ENCODE results near the gene UBE2V1. TPM values are rescaled to one million over a fixed set of nuclear protein-coding genes. Genes with fewer than 3 reads are reported as not detected.

UBE2V1 gene
- total and polyA plus RNA-seq, 10 of the 15 experiments (the other 5 are each of a cell fraction or from before 2014, with no cell fraction given) = 51.8 to 219 (median 141) TPM

GRCh38 chr20:50062006-50062838 lies 50.7 kb downstream of the UBE2V1 start (continued):
- TF ChIP-seq SKIL (IDR thresholded peaks at IDR 0.05; ENCODE audit: low read depth, poor library complexity, severe bottlenecking) = no peak

GRCh38 chr20:50061151-50062005 lies 51.6 kb downstream of the UBE2V1 start:
- Histone ChIP-seq H3K4me1 (ENCODE audit: control insufficient read depth, insufficient read depth, low read length) (peaks cover 12% of the 10 kb centered on the region), H3K9me3 (replicated peaks; ENCODE audit: control insufficient read depth, insufficient read depth, low read length) (no peaks in the 10 kb centered on the region), H3K9ac (ENCODE audit: control insufficient read depth, insufficient read depth, low read length) (no peak overlapping the region), H3K36me3 (ENCODE audit: control insufficient read depth in 2 of 2, insufficient read depth in 2 of 2, low read length in 1 of 2) (no peaks in the 10 kb centered on the region), H2AFZ (ENCODE audit: control insufficient read depth, low read depth, low read length) (no peak overlapping the region), H3K79me2 (ENCODE audit: control insufficient read depth, insufficient read depth, low read length) (no peaks in the 10 kb centered on the region), H3K27me3 (replicated peaks in 1 of 2; ENCODE audit: control insufficient read depth in 2 of 2, insufficient read depth in 2 of 2, low read length in 1 of 2) (no peaks in the 10 kb centered on the region; a peak in 1 of 4 replicates), H4K20me1 (ENCODE audit: control insufficient read depth, insufficient read depth) (no peaks in the 10 kb centered on the region), H3K4me2 (ENCODE audit: control insufficient read depth, insufficient read depth) (no peak overlapping the region), H3K4me3 (no peak overlapping the region), H3K27ac (ENCODE audit: control insufficient read depth, insufficient read depth) (no peak overlapping the region)
- ChIA-PET CTCF (interaction anchor here (0.5 to 1.4 kb wide), 3 partner anchors 10 to 79 kb away, joined by 4 to 8 read pairs (median 5); no protein-coding TSS in a partner anchor), RAD21 (ENCODE audit: unreplicated experiment) (interaction anchor here (0.6 to 2.3 kb wide), 3 partner anchors 10 to 82 kb away, joined by 3 to 9 read pairs (median 5); no protein-coding TSS in a partner anchor), POLR2A (interaction anchor here (0.5 kb wide), 1 partner anchor 341 kb away, joined by 7 read pairs; no protein-coding TSS in a partner anchor), SMC1A (ENCODE audit: uncharacterized antibody, unreplicated experiment) (interaction anchor here (0.6 to 1.6 kb wide), 4 partner anchors 10 to 60 kb away, joined by 3 to 5 read pairs (median 3); no protein-coding TSS in a partner anchor)
- no TSS peak for BruUV-seq (replicated peaks)
- intact Hi-C loops (cut with micrococcal nuclease; ENCODE audit: unreplicated experiment) = no loop called here
- TF ChIP-seq RELA (IDR thresholded peaks at IDR 0.05; ENCODE audit: borderline replicate concordance, partially characterized antibody) = no peak
- TF ChIP-seq USF2 (IDR thresholded peaks at IDR 0.05; ENCODE audit: borderline replicate concordance, low read depth, low read length) = no peak
- no peak for TF ChIP-seq DPF2 (IDR thresholded peaks at IDR 0.05)
- no peak for TF ChIP-seq TCF7 (IDR thresholded peaks at IDR 0.05; ENCODE audit: borderline replicate concordance)
- TF ChIP-seq MTA2 (IDR thresholded peaks at IDR 0.05; ENCODE audit: low read depth) = no peak
- no peak for TF ChIP-seq PAX5 (IDR thresholded peaks at IDR 0.05; ENCODE audit: borderline replicate concordance, low read depth, low read length)
- TF ChIP-seq NR2F1 (conservative IDR thresholded peaks at IDR 0.05) = no peak
- no peak for TF ChIP-seq SMAD1 (IDR thresholded peaks at IDR 0.05; ENCODE audit: low read depth, partially characterized antibody)
- no peak for ATAC-seq
- in situ Hi-C loops (cut with MboI) = no loop called here
- FAIRE-seq = no peak
- WGBS (ENCODE audit: insufficient coverage, insufficient replicate concordance, low lambda C conversion rate, missing lambda C conversion rate) = 29% methylated on average over 6 of the region's 6 CpGs
- no peak for DNase-seq (ENCODE audit: low read depth, low spot score)

All from GM12878 (cell line).